GM10248 (cell line): ENCODE data around the gene PSMC3IP.

ENCODE experiments used
- CTCF ChIA-PET: fragments of 300-600 bp; sonication (Branson Sonifier 250); formaldehyde crosslinking; extraction: SDS; loops from one replicate; lab custom pipeline; 2021; ENCODE audit warnings: antibody characterized with exemption; lab: Yijun Ruan, JAX
- POLR2A ChIA-PET: fragments of 350-650 bp; sonication (Branson Sonifier 250); formaldehyde crosslinking; extraction: SDS; loops from one replicate; lab custom pipeline; 2020; ENCODE audit warnings: antibody characterized with exemption; lab: Yijun Ruan, JAX
- DNase-seq: peaks from one replicate; pipeline ENCODE4 v3.0.0; 2012; ENCODE audit errors: extremely low spot score
- CTCF ChIP-seq: IDR thresholded peaks from 2 replicates; pipeline ENCODE4 v1.5.1; 2012; ENCODE audit warnings: mild to moderate bottlenecking, low read depth; ENCODE audit errors: extremely low read depth, missing control alignments, control extremely low read depth

Gene PSMC3IP

GRCh38 chr17:42586514-42587230, 9.1 kb upstream of the PSMC3IP start:
- DNase-seq = peak; percentile 63
- ChIA-PET CTCF (interaction anchor here (0.7 to 6.3 kb wide), 10 partner anchors 9 to 411 kb away, joined by 3 to 66 read pairs (median 4); partner anchors contain the start of genes PSMC3IP, RETREG3, RPL27 and TUBG1), POLR2A (interaction anchor here (0.5 to 1.2 kb wide), 2 partner anchors 9 to 434 kb away, joined by 3 to 4 read pairs; partner anchors contain the start of gene PSMC3IP)
- TF ChIP-seq CTCF = no peak

GRCh38 chr17:42585353-42585752, 7.8 kb upstream of the PSMC3IP start:
- POLR2A ChIA-PET = interaction anchor here (0.7 kb wide), 1 partner anchor 60 kb away, joined by 9 read pairs; no protein-coding TSS in a partner anchor
- no peak for TF ChIP-seq CTCF
- DNase-seq = no peak
- CTCF ChIA-PET = interaction anchor here (6.3 kb wide), 1 partner anchor 7 kb away, joined by 66 read pairs; the partner anchor contains the start of gene PSMC3IP

- CTCF ChIA-PET = interaction anchor here (8.4 kb wide), 1 partner anchor 19 kb away, joined by 120 read pairs; the partner anchor contains the start of genes RETREG3 and TUBG1
- no peak for DNase-seq
- POLR2A ChIA-PET = interaction anchor here (0.7 kb wide), 1 partner anchor 61 kb away, joined by 9 read pairs; no protein-coding TSS in a partner anchor
- no peak for TF ChIP-seq CTCF
Observed at GRCh38 chr17:42584880-42585279, 7.4 kb upstream of the PSMC3IP start.

- no peak for TF ChIP-seq CTCF
- no peak for DNase-seq
- POLR2A ChIA-PET = no interaction called here
- CTCF ChIA-PET = interaction anchor here (1.0 to 8.4 kb wide), 5 partner anchors 8 to 179 kb away, joined by 3 to 120 read pairs (median 5); partner anchors contain the start of genes RAMP2, RETREG3 and TUBG1
Observed at GRCh38 chr17:42581744-42582270, 4.3 kb upstream of the PSMC3IP start.

- ChIA-PET CTCF (interaction anchor here (0.8 to 8.4 kb wide), 12 partner anchors 8 to 244 kb away, joined by 3 to 120 read pairs (median 20); partner anchors contain the start of genes BECN1, CCR10, MLX and PLEKHH3), POLR2A (interaction anchor here (1.1 kb wide), 1 partner anchor 8 kb away, joined by 8 read pairs; no protein-coding TSS in a partner anchor)
- TF ChIP-seq CTCF = no peak
- no peak for DNase-seq
Observed at GRCh38 chr17:42579794-42580551, 2.4 kb upstream of the PSMC3IP start.
